ENCODE results near the gene TMEM9B.

TMEM9B gene

DNA sequence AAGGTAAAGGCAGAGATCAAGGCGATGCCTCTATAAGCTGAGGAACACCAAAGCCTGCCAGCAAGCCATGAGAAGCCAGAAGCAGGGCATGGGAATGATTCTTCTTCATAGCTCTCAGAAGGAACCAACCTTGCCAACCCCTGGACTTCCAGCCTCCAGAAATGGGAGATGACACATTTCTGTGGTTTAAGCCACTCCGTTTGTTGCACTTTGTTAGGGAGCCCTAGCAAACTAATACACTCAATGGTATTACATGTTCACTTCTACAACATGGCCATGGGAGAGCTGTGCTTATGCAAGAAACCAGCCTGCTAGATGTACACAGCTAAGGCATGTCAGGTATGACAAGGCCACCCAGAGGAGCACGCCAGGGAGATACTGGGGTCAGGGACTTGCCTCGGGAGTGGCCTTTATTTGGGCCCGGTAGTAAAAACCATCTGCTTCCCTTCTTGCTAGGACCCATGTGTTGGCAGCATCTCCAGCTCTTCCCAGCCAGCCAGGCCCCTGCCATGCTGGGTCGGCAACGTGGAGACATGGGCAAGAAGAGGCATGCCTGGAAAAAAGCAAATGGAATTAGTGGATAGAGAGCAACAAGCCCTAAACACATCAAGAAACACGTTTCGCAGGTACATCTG, 35.1 kb downstream of the TMEM9B start:
- no peak for DNase-seq

GRCh38 chr11:8928205-8928604, 36.0 kb downstream of the TMEM9B start:
- DNase-seq = no peak

GRCh38 chr11:8927233-8927632, 37.0 kb downstream of the TMEM9B start:
- DNase-seq = no peak

DNA sequence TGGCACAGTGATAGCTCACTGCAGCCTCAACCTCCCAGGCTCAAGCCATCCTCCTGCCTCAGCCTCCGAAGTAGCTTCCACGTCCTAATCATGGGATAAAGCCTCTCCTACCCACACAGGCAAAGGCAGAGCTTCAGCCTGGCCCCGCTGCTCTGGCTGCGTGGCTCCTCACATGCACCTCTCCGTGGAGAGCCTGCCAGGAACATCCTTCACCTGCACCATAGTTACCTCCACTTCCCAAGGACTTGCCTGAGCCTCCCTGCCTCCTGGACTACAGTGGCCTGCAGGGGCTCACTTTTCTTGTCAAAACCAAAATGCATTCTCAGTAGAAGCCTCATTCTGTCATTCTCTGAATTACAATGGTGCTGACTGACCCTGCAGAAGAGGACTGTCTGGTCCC, 38.0 kb downstream of the TMEM9B start:
- DNase-seq = no peak

- no peak for DNase-seq
These were observed 38.5 kb downstream of the TMEM9B start for GRCh38 chr11:8925711-8926110.

GRCh38 chr11:8922691-8923090, 41.6 kb downstream of the TMEM9B start:
- DNase-seq = no peak

GRCh38 chr11:8917157-8917825, 47.0 kb downstream of the TMEM9B start:
- DNase-seq = no peak

GRCh38 chr11:8914661-8915018, 49.6 kb downstream of the TMEM9B start:
- no peak for DNase-seq

GRCh38 chr11:8913961-8914660, 50.1 kb downstream of the TMEM9B start:
- no peak for DNase-seq

DNA sequence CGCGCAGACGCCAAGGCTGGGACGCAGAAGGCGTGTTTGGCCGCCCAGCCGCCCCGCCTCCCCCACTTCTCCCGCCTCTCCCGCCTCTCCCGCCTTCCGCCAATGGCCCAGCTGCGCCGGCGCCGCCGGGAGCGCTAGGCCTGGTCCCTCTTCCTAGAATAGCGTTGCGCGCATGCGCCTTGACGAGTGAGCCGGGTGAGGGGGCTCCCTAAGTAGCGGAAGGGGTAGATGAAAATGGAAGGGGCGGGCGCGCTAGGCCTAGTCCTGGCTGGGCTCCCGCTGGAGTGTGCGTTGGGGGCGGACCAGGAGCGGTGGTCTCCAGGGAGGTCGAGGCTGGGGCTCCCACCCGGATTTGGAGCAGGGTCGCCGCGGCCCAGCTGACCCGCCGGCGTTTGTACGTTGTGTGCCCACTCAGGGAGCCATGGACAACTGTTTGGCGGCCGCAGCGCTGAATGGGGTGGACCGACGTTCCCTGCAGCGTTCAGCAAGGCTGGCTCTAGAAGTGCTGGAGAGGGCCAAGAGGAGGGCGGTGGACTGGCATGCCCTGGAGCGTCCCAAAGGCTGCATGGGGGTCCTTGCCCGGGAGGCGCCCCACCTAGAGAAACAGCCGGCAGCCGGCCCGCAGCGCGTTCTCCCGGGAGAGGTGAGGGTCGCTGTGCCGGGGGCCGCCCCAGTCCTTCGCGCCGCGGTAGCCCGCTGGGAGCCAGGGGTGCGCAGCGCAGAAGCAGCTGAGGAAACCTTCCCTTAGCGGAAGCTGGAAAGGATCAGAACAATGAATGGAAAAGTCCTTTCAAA, 53.0 kb downstream of the TMEM9B start, which contains the start of gene AKIP1:
TSS of gene AKIP1 (plus strand) at position 161 of the 795 bp plus-strand sequence. CDS start at position 422, 261 bp downstream.
- peak; percentile 93 to 95 for DNase-seq

DNA sequence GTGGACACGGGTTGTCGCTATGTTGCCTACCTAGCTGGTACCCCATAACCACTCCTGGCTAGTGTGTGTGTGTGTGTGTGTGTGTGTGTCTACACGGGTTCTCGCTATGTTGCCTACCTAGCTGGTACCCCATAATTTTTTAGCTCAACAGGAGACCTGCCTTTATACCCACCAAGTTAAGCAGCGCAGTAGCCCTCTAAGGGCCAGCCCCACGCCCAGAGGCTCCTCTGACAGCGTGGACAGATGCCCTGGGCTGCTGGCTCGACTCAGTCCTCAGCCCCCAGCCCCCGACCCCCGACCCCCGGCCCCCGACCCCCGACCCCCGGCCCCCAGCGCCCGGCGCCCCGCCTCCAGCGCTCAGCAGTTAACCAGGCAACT, 53.6 kb downstream of the TMEM9B start:
- no peak for DNase-seq

- DNase-seq = no peak
These were observed 56.1 kb downstream of the TMEM9B start for GRCh38 chr11:8908099-8908498.

GRCh38 chr11:8907116-8907515, 57.1 kb downstream of the TMEM9B start:
- no peak for DNase-seq

GRCh38 chr11:8905528-8906165, 58.6 kb downstream of the TMEM9B start:
- DNase-seq = no peak

- no peak for DNase-seq
These were observed 65.0 kb downstream of the TMEM9B start for GRCh38 chr11:8899119-8899753.

Measured in hippocampal formation (tissue), 2 donors.